A549 treated with AZD9567 at 1 μM for 4 hours (cell line): ENCODE results near the gene LRRC39. TPM values are rescaled to one million over a fixed set of nuclear protein-coding genes. Genes with fewer than 3 reads are reported as not detected.

ENCODE experiments used
- total RNA-seq: library from RNA; stranded (reverse); fragments of 200-300 nt; extraction: Qiagen RNA extraction; gene quantifications from 5 replicates; pipeline ENCODE4 v1.2.3, GENCODE V29; 2022; ENCODE audit not compliant: insufficient read depth

Gene LRRC39
- 0.09 to 0.16 TPM (median 0.13 TPM) in 4 of 5 replicates, not detected in the other for total RNA-seq

GRCh38 chr1:100178091-100178490 lies at the start of gene LRRC39:
TSS of gene LRRC39 (minus strand) at chr1:100178256. CDS start at chr1:100168516, 9,740 bp downstream.

GRCh38 chr1:100132566-100133477 lies 45.2 kb downstream of the LRRC39 start, which contains the start of the genes SASS6 and TRMT13:
TSS of gene SASS6 (minus strand) at chr1:100132930. CDS start at chr1:100132814, 116 bp downstream.
TSS of gene TRMT13 (plus strand) at chr1:100133163. CDS start at chr1:100133169, 6 bp downstream.

Other genes with a start within 250 kb of the LRRC39 start
- gene SLC35A3, start 208.3 kb downstream of the LRRC39 start, total RNA-seq: 4.7 to 11.4 TPM (median 10.9 TPM) in 5 replicates
- gene SASS6, start 45.3 kb downstream of the LRRC39 start, total RNA-seq: 2.8 to 4.6 TPM (median 3.8 TPM) in 5 replicates
- gene TRMT13, start 45.1 kb downstream of the LRRC39 start, total RNA-seq: 4.0 to 7.1 TPM (median 5.9 TPM) in 5 replicates
- 2.8 to 9.3 TPM (median 3.9 TPM) in 5 replicates for gene DBT, start 71.6 kb upstream of the LRRC39 start, total RNA-seq
- 18.7 to 22.5 TPM (median 22.0 TPM) in 5 replicates for gene RTCA, start 88.0 kb upstream of the LRRC39 start, total RNA-seq
- gene CDC14A, start 174.2 kb upstream of the LRRC39 start, total RNA-seq: 1.8 to 2.9 TPM (median 2.5 TPM) in 5 replicates